ENCODE data around the gene OSBPL9. TPM values are rescaled to one million over a fixed set of nuclear protein-coding genes. Genes with fewer than 3 reads are reported as not detected.

OSBPL9 gene
- total RNA-seq, 1 experiment from 2014 or later = 62.4 TPM

DNA sequence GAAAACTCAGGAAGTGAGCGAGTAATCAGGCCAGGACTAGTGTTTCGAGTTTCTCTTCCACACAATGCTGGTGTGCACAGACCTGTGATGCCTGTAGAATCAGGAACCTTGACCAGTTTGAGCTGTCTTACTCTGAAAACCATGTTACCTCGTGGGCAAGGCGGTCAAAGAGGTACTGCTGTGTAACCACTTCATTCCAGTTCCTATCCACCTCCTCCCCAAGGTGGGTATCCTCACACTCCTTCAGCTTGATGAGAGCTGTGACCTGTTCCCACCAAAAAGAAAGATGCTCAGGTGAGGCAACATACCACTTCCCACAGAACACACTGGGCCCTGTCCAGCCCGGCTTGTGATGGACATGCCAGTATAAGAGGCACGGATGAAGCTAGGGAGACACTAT, 173.5 kb downstream of the OSBPL9 start:
- ChIA-PET CTCF (no interaction called here), POLR2A (ENCODE audit: low non-redundant PET) (interaction anchor here (0.6 kb wide), 1 partner anchor 53 kb away, joined by 3 read pairs; no protein-coding TSS in a partner anchor)
- no peak for TF ChIP-seq EZH2 (IDR thresholded peaks at IDR 0.05; ENCODE audit: borderline replicate concordance, low read depth, low read length, poor library complexity, severe bottlenecking)
- TF ChIP-seq, protein P1, sequence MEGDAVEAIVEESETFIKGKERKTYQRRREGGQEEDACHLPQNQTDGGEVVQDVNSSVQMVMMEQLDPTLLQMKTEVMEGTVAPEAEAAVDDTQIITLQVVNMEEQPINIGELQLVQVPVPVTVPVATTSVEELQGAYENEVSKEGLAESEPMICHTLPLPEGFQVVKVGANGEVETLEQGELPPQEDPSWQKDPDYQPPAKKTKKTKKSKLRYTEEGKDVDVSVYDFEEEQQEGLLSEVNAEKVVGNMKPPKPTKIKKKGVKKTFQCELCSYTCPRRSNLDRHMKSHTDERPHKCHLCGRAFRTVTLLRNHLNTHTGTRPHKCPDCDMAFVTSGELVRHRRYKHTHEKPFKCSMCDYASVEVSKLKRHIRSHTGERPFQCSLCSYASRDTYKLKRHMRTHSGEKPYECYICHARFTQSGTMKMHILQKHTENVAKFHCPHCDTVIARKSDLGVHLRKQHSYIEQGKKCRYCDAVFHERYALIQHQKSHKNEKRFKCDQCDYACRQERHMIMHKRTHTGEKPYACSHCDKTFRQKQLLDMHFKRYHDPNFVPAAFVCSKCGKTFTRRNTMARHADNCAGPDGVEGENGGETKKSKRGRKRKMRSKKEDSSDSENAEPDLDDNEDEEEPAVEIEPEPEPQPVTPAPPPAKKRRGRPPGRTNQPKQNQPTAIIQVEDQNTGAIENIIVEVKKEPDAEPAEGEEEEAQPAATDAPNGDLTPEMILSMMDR (conservative IDR thresholded peaks at IDR 0.05; ENCODE audit: low read depth, low read length) = no peak
- no peak overlapping the region for H3K4me3 ChIP-seq (ENCODE audit: low read depth, low read length, poor library complexity, severe bottlenecking)
- no peaks in the 10 kb centered on the region for H3K4me1 ChIP-seq (ENCODE audit: insufficient read depth, low read length, poor library complexity, severe bottlenecking)
- H3K9me3 ChIP-seq (ENCODE audit: low read depth, low read length, poor library complexity, severe bottlenecking) = no peaks in the 10 kb centered on the region
- intact Hi-C loops (cut with micrococcal nuclease; ENCODE audit: unreplicated experiment) = no loop called here
- peaks cover 100% of the 10 kb centered on the region for H3K36me3 ChIP-seq (ENCODE audit: insufficient read depth, low read length, poor library complexity, severe bottlenecking)
- no peaks in the 10 kb centered on the region for H3K27me3 ChIP-seq (replicated peaks; ENCODE audit: insufficient read depth, low read depth, low read length, poor library complexity)
- DNase-seq (ENCODE audit: low spot score) = no peak
- peak overlapping the region; percentile 22 for H3K27ac ChIP-seq (ENCODE audit: low read depth, low read length, poor library complexity, severe bottlenecking)
- no TSS peak for BruUV-seq (replicated peaks)

GRCh38 chr1:51791888-51792287, 175.0 kb downstream of the OSBPL9 start:
- ChIA-PET CTCF (no interaction called here), POLR2A (ENCODE audit: low non-redundant PET) (no interaction called here)
- intact Hi-C loops (cut with micrococcal nuclease; ENCODE audit: unreplicated experiment) = no loop called here
- no peak overlapping the region for H3K4me3 ChIP-seq (ENCODE audit: low read depth, low read length, poor library complexity, severe bottlenecking)
- no peaks in the 10 kb centered on the region for H3K9me3 ChIP-seq (ENCODE audit: low read depth, low read length, poor library complexity, severe bottlenecking)
- no peak overlapping the region for H3K27ac ChIP-seq (ENCODE audit: low read depth, low read length, poor library complexity, severe bottlenecking)
- H3K4me1 ChIP-seq (ENCODE audit: insufficient read depth, low read length, poor library complexity, severe bottlenecking) = no peaks in the 10 kb centered on the region
- no TSS peak for BruUV-seq (replicated peaks)
- peaks cover 97% of the 10 kb centered on the region for H3K36me3 ChIP-seq (ENCODE audit: insufficient read depth, low read length, poor library complexity, severe bottlenecking)
- no peak for DNase-seq (ENCODE audit: low spot score)
- no peaks in the 10 kb centered on the region for H3K27me3 ChIP-seq (replicated peaks; ENCODE audit: insufficient read depth, low read depth, low read length, poor library complexity)
- TF ChIP-seq, protein P1 (conservative IDR thresholded peaks at IDR 0.05; ENCODE audit: low read depth, low read length) = no peak
- no peak for TF ChIP-seq EZH2 (IDR thresholded peaks at IDR 0.05; ENCODE audit: borderline replicate concordance, low read depth, low read length, poor library complexity, severe bottlenecking)

- H3K4me1 ChIP-seq (ENCODE audit: insufficient read depth, low read length, poor library complexity, severe bottlenecking) = no peaks in the 10 kb centered on the region
- H3K9me3 ChIP-seq (ENCODE audit: low read depth, low read length, poor library complexity, severe bottlenecking) = no peaks in the 10 kb centered on the region
- CTCF ChIA-PET = no interaction called here
- POLR2A ChIA-PET (ENCODE audit: low non-redundant PET) = no interaction called here
- BruUV-seq (replicated peaks) = no TSS peak
- intact Hi-C loops (cut with micrococcal nuclease; ENCODE audit: unreplicated experiment) = no loop called here
- TF ChIP-seq, protein P1 (conservative IDR thresholded peaks at IDR 0.05; ENCODE audit: low read depth, low read length) = no peak
- TF ChIP-seq EZH2 (IDR thresholded peaks at IDR 0.05; ENCODE audit: borderline replicate concordance, low read depth, low read length, poor library complexity, severe bottlenecking) = no peak
- H3K27ac ChIP-seq (ENCODE audit: low read depth, low read length, poor library complexity, severe bottlenecking) = peak overlapping the region; percentile 47
- no peak overlapping the region for H3K4me3 ChIP-seq (ENCODE audit: low read depth, low read length, poor library complexity, severe bottlenecking)
- no peaks in the 10 kb centered on the region for H3K27me3 ChIP-seq (replicated peaks; ENCODE audit: insufficient read depth, low read depth, low read length, poor library complexity)
- H3K36me3 ChIP-seq (ENCODE audit: insufficient read depth, low read length, poor library complexity, severe bottlenecking) = peaks cover 97% of the 10 kb centered on the region
- DNase-seq (ENCODE audit: low spot score) = no peak
Measured at GRCh38 chr1:51792864-51793263, 176.0 kb downstream of the OSBPL9 start.

Data from A673 (cell line).